Measurements from ENCODE around the gene HIF1AN. TPM values are rescaled to one million over a fixed set of nuclear protein-coding genes. Genes with fewer than 3 reads are reported as not detected.

The HIF1AN gene
- total RNA-seq, 1 experiment from 2014 or later = 58.7 TPM

- no peak overlapping the region for H4K8ac ChIP-seq (replicated peaks; ENCODE audit: insufficient read length, low read depth, low read length)
- no peak overlapping the region for H3K4me3 Mint-ChIP-seq
- no peak overlapping the region for H2AK5ac ChIP-seq (ENCODE audit: insufficient read length, low read length)
- no peak overlapping the region for H3K14ac ChIP-seq (ENCODE audit: insufficient read depth, low read length)
- no peak overlapping the region for H3K18ac ChIP-seq (ENCODE audit: insufficient read length, low read depth, low read length)
- H3K9ac ChIP-seq (ENCODE audit: extremely low read depth, insufficient read length, low read length) = no peak overlapping the region
- H3T11ph ChIP-seq (ENCODE audit: low read length) = no peak overlapping the region
- H3K4me2 ChIP-seq (ENCODE audit: insufficient read depth, insufficient read length, low read length) = no peak overlapping the region
- no peak overlapping the region for H2BK15ac ChIP-seq (ENCODE audit: low read depth, low read length)
- H3K36me3 Mint-ChIP-seq (ENCODE audit: insufficient read depth in 1 of 3, low read depth in 3 of 3) = peaks cover 9 to 45% (median 25%) of the 10 kb centered on the region in 3 experiments
- H3K9me3 Mint-ChIP-seq = no peaks in the 10 kb centered on the region
- H2BK20ac ChIP-seq (ENCODE audit: low read depth, low read length, poor library complexity, severe bottlenecking) = no peak overlapping the region
- H3K23ac ChIP-seq (ENCODE audit: insufficient read length, low read depth, low read length) = no peak overlapping the region
- no peak overlapping the region for H4K91ac ChIP-seq (ENCODE audit: insufficient read length, low read depth, low read length)
- no peaks in the 10 kb centered on the region for H3K79me1 ChIP-seq (ENCODE audit: insufficient read depth, low read depth, low read length, poor library complexity, severe bottlenecking)
- no peak overlapping the region for H2BK12ac ChIP-seq (ENCODE audit: insufficient read length, low read depth, low read length)
- H3K4me1 ChIP-seq (ENCODE audit: insufficient read depth, low read length) = no peaks in the 10 kb centered on the region
- no peaks in the 10 kb centered on the region for H3K27me3 ChIP-seq (ENCODE audit: insufficient read depth, low read length)
- H2AFZ ChIP-seq (ENCODE audit: low read length) = no peak overlapping the region
- H2BK5ac ChIP-seq (ENCODE audit: insufficient read length, low read length) = no peak overlapping the region
- no peak overlapping the region for H3K56ac ChIP-seq (ENCODE audit: insufficient read length, low read depth, low read length)
- no CpG with 5 or more reads among the region's 3 CpGs for WGBS (ENCODE audit: extremely low coverage, insufficient read length, low lambda C conversion rate)
- no peak overlapping the region for H2BK120ac ChIP-seq (ENCODE audit: low read depth, low read length, poor library complexity, severe bottlenecking)
- DNase-seq = no peak
- H3K27ac ChIP-seq (ENCODE audit: insufficient read length, low read depth, low read length) = no peak overlapping the region
- no peaks in the 10 kb centered on the region for H3K23me2 ChIP-seq (ENCODE audit: insufficient read length, low read depth, low read length, poor library complexity, severe bottlenecking)
- H4K5ac ChIP-seq (ENCODE audit: insufficient read length, low read depth, low read length) = no peak overlapping the region
- no peaks in the 10 kb centered on the region for H4K20me1 ChIP-seq (ENCODE audit: control insufficient read depth, insufficient read depth, insufficient read length)
- no peak overlapping the region for H3K27ac Mint-ChIP-seq
- TF ChIP-seq, protein P1, sequence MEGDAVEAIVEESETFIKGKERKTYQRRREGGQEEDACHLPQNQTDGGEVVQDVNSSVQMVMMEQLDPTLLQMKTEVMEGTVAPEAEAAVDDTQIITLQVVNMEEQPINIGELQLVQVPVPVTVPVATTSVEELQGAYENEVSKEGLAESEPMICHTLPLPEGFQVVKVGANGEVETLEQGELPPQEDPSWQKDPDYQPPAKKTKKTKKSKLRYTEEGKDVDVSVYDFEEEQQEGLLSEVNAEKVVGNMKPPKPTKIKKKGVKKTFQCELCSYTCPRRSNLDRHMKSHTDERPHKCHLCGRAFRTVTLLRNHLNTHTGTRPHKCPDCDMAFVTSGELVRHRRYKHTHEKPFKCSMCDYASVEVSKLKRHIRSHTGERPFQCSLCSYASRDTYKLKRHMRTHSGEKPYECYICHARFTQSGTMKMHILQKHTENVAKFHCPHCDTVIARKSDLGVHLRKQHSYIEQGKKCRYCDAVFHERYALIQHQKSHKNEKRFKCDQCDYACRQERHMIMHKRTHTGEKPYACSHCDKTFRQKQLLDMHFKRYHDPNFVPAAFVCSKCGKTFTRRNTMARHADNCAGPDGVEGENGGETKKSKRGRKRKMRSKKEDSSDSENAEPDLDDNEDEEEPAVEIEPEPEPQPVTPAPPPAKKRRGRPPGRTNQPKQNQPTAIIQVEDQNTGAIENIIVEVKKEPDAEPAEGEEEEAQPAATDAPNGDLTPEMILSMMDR (conservative IDR thresholded peaks at IDR 0.05) = no peak
- peaks cover 2% of the 10 kb centered on the region; the same call in 1 of the 2 replicates for H3K27me3 Mint-ChIP-seq (ENCODE audit: low read depth)
- H3K4ac ChIP-seq (ENCODE audit: low read depth, low read length) = no peak overlapping the region
- H3K9me3 ChIP-seq (ENCODE audit: control insufficient read depth, low read depth, low read length) = no peaks in the 10 kb centered on the region
- H3K79me2 ChIP-seq (ENCODE audit: insufficient read depth, low read length) = no peaks in the 10 kb centered on the region
- H3K4me1 Mint-ChIP-seq = no peaks in the 10 kb centered on the region
These were observed 18.2 kb downstream of the HIF1AN start for GRCh38 chr10:100553929-100554328.

Measured in H9 (cell line).